ENCODE measurements around the gene NHSL1.

DNA sequence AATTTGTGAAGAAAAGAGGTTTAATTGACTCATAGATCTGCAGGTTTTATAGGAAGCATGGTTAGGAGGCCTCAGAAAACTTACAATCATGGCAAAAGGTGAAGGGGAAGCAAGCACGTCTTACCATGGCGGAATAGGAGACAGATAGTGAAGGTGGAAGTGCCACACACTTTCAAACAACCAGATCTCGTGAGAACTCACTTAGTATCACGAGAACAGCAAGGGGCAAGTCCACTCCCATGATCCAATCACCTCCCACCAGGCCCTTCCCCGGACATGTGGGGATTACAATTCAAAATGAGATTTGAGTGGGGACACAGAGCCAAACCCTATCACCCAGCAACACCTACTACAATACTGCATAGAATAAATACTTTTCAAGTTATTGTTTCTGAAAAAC is 102.6 kb downstream of the NHSL1 start:
- TF ChIP-seq POLR2AphosphoS5 (IDR thresholded peaks at IDR 0.05; ENCODE audit: low read depth, low read length) = no peak
- TF ChIP-seq, protein P1, sequence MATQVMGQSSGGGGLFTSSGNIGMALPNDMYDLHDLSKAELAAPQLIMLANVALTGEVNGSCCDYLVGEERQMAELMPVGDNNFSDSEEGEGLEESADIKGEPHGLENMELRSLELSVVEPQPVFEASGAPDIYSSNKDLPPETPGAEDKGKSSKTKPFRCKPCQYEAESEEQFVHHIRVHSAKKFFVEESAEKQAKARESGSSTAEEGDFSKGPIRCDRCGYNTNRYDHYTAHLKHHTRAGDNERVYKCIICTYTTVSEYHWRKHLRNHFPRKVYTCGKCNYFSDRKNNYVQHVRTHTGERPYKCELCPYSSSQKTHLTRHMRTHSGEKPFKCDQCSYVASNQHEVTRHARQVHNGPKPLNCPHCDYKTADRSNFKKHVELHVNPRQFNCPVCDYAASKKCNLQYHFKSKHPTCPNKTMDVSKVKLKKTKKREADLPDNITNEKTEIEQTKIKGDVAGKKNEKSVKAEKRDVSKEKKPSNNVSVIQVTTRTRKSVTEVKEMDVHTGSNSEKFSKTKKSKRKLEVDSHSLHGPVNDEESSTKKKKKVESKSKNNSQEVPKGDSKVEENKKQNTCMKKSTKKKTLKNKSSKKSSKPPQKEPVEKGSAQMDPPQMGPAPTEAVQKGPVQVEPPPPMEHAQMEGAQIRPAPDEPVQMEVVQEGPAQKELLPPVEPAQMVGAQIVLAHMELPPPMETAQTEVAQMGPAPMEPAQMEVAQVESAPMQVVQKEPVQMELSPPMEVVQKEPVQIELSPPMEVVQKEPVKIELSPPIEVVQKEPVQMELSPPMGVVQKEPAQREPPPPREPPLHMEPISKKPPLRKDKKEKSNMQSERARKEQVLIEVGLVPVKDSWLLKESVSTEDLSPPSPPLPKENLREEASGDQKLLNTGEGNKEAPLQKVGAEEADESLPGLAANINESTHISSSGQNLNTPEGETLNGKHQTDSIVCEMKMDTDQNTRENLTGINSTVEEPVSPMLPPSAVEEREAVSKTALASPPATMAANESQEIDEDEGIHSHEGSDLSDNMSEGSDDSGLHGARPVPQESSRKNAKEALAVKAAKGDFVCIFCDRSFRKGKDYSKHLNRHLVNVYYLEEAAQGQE (IDR thresholded peaks at IDR 0.05; ENCODE audit: insufficient read depth in 1 of 2, low read depth in 2 of 2, low read length in 2 of 2) = no peak
